Central memory CD4-positive, alpha-beta T cell (primary cell): ENCODE data around the gene ZNF655.
A peak's percentile ranks its signal among the peaks of the same experiment; 100 is the strongest.

Source experiments
- DNase-seq: peaks from one replicate; pipeline ENCODE4 v3.0.0; 2022

ZNF655 gene

DNA sequence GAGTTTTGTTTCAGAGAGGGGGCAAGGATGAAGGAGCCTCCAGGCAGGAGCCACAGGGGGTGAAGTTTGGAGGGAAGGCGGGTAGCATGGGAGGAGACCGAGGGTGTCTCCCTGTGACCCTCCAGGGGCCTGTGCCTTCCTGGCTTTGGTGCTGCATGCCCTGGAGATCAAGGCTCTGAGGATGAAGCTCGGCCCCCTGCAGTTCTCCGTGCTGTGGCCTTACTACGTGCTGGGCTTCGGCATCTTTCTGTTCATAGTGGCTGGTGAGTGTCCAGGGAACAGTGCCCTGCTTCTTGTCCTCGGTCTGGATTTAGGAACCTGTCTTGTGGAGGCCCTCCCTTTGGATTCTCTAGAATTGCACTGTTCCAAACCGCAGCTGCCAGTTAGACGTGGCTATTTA, 49.1 kb downstream of the ZNF655 start:
- DNase-seq: no peak

DNA sequence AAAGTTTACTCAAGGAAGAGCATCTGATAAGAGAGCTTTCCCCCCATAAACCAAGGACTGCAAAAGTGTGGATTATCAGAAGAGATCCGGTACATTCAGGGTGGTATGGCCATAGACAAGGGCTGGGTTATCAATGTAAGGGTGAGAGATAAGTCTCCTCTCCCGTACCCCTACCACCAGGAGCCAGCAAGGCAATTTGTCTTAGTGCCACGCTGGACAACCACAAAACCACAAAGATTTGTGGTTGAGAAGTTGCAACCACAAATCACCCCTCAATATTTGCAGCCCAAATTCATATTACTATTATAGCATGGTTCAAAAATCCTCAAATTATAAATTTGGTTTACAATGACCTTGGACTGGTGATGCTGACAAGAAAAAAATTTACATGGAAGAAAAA, 56.1 kb downstream of the ZNF655 start:
- DNase-seq: no peak

DNA sequence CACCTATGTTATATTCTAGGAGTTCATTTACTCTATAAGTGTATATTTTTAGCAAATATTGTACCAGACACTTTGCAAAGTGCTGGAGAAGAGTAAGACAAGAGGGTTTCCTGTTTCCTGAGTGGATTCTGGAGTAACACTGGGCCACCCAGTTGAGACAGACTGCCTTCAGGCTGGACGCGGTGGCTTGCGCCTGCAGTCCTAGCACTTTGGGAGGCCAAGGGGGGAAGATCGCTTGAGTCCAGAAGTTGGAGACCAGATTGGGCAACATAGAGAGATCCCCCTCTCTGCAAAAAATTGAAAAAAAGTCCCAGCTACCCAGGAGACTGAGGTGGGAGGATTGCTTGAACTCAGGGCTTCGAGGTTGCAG, 57.5 kb downstream of the ZNF655 start:
- DNase-seq: no peak

DNA sequence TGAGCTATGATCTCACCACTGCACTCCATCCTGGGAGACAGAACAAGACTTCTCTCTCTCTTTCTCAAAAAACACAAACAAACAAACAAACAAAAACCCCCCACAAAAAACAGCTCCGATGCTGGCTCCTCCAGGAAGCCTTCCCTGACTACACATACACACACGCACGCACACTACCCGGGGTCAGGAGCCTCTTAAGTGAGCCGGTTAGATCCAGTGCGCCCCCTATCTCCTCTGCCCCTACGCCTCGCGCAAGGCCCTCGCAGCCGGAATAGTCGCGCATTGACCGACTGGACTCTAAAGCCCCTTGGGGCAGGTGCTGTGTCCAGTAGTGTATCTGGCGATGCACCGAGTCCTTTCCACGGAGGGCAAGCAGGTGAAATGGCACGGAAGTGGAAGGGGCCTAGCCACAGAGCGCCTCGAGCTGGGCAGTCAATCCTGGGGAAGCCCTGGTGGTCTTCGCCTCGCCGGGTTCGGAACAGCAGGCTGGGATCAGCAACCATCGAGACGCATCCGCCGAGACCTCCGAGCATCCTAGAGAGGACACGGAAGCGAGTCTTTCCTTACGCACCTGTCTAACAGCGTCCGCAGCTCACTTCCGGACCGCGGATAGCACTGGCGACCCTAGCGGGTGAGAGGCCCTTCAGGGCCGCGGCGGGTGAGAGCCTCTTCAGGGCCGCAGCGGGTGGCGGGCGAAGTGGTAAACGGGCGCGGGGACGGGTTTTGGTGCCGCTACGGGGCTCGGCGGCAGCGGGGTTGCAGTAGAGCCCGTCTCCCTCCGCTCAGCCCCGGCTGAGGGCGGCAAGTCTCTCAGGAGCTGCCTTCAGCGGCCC, 58.1 kb downstream of the ZNF655 start, which contains the start of gene ZSCAN25:
Gene ZSCAN25 (plus strand): TSS at position 588 of the 833 bp plus-strand sequence. CDS start 2,661 bp downstream, outside the sequence.
- DNase-seq: peak; percentile 83

DNA sequence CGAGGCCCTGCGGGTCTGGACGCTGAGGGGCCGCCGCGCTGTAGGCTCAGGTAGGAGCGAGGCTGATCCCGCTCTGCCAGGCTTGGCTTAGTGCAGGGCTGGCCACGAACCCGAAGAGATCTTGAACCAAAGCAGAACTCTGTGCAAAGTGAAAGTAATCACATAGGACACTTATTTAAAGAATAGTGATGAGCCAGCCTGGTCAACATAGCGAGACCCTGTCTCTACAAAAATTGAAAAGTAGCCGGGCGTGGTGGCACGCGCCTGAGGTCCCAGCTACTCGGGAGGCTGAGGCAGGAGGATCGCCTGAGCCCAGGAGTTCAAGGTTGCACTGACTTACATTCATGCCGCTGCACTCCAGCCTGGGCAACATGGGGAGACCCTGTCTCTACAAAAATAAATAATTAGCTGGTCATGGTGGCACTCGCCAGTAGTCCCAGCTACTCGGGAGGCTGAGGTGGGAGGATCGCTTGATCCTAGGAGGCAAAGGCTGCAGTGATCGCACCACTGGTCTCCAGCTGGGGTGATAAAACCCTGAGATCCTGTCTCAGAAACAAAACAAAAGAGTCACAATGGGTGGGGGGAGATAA, 58.8 kb downstream of the ZNF655 start:
- DNase-seq: no peak

DNA sequence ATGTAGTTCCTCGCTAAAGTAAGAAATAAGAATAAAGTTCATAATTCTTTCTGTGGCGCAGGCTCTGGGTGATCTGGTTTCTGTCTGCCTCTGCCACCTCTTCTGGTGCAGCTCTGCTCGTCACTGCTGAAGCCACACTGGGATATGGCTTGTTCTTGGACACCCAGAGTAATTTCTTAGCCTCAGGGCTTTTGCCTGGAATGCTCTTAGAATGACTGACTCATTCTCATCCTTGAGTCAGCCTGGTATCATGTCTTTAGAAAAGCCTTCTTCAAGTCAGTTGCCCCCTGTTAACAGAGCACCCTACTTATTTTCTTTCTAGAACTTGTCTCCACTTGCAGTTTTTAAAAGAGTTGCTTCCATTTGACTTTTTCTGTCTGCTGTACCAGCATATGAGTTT, 60.3 kb downstream of the ZNF655 start:
- no peak for DNase-seq

DNA sequence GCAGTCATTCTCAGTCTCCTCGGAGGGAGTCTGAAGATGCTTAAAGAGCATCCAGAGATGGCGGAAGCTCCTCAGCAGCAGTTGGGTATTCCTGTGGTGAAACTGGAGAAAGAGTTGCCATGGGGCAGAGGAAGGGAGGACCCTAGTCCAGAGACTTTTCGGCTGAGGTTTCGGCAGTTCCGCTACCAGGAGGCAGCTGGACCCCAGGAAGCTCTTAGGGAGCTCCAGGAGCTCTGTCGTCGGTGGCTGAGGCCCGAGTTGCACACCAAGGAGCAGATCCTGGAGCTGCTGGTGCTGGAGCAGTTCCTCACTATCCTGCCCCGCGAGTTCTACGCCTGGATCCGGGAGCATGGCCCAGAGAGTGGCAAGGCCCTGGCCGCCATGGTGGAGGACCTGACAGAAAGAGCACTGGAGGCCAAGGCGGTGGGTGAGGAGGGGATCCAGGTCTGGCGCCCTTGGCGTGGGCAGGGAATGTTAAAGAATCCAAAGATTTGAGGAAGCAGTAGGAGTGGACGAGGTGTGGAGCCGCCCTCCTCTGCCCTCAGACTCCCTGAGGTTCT, 61.2 kb downstream of the ZNF655 start:
- no peak for DNase-seq

DNA sequence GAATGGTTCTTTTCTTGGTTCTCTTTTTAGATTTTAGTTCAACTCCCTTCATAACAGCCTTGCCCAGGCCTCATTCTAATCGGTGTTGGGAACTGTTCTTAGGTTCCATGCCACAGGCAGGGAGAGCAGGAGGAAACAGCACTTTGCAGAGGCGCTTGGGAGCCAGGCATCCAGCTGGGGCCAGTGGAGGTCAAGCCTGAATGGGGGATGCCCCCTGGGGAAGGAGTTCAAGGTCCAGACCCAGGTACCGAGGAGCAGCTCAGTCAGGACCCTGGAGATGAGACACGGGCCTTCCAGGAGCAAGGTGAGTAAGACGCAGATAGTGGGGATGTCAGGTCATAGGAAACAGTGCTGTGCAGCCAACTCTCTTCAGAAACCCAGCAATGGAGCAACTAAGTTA, 62.8 kb downstream of the ZNF655 start:
- no peak for DNase-seq

DNA sequence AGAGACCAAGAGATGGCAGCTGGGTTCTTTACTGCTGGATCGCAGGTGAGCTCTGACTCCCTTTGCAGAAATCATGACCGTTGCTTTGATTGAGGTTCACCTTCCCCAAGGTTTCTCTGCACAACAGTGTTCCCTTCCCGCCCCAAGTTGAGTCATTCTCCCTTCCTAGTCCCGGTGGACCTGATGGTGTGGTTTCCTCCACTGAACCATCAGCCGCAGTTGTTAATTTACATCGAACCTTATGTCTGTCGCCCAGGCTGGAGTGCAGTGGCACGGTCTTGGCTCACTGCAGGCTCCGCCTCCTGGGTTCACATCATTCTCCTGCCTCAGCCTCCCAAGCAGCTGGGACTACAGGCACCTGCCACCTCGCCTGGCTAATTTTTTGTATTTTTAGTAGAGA, 64.2 kb downstream of the ZNF655 start:
- DNase-seq: no peak

DNA sequence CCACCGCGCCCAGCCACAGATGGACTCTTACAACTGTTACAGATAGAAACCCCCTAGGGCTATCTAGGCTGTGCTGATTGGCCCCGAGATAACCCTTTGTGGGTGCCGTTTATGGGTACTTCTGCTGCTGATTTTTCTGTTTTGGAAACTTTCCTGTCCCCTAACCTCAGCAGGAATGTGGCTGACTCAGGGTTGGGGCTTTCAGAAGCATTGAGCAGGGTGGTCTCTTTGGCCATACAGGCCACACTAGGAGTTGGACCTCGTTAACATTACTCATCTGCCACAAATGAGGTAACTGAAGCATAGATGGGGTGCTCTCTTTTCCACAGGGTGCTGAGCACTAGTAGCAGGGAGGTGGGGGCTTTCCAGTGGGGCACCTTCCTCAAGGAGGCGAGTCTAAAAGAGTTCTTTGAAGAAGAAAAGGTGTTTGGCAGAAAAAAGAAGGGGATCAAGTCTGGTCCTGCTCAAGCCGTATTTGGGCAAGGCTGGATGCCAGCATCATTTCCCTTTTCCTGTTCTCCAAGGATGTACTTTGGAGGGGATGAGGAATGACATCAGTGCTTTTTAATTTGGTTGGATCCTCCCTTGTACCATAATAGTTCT, 64.8 kb downstream of the ZNF655 start:
- no peak for DNase-seq

DNA sequence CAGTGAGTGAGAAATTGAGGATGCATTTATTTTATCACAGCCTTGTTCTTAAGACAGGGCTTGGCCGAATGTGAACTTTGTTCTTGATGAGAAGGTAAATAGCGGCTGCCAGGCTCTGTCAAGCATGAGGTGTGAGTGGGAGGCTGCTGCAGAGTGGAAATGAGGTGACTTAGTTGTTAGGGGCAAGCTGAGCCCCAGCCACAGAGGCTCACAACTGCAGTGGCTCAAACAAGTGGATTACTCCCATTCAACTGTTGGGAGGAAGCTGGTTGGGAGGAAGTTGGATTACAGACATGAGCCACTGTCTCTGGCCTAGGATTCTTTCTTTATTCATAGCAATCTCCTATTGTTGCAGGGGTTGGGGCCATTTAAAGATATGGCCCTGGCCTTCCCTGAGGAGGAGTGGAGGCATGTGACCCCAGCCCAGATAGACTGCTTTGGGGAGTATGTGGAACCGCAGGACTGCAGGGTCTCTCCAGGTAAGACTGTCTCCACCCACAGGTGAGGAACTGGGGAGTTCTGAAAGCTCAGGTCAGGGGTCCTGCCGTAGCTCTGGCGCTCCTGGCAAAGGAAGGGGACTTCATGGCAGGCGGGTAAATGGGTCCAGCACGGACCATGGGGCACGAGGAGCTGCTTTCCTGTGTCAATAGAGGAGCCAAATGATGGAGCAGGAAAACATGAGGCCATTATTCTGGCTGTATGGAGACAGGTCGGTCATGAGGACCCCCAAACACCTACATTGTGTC, 65.4 kb downstream of the ZNF655 start:
- no peak for DNase-seq

DNA sequence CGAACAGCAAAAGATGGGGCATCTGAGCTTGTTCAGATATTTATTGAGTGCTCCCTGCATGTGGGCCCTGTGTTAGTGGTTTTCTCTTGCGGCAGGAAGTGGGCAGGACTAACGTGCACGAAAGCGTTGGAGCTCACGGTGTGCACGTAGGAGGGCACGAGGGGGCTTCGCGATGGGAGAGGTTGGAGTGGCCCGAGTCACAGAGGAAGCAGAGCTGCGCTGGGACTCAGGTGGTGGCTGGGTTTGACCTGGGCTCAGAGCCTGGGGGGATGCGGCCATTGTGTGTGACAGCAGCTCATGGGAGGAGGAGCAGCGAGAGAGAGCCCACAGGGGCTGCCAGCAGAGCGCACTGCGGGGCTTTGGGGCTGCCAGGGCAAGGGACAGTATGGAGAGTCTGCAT, 66.0 kb downstream of the ZNF655 start:
- DNase-seq: peak; percentile 81

DNA sequence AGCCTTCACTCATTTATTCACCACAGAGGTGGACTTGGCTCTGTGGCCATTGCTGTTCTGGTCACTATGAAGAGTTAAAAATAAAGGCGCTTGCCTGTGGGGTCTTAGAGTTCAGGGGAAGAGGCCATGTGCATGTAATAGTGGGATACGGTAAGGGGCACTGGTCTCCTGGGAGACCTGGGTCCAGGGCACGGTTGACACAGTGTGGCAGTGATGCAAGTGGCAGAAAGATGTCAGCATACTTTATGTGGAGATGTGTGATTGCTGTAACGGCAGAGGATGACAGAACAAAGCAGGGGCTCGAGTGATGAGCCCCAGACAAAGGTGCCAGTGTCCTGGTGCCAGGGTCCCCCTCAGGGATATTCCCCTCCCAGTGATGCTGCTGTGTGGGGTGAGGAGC, 66.9 kb downstream of the ZNF655 start:
- DNase-seq: no peak

DNA sequence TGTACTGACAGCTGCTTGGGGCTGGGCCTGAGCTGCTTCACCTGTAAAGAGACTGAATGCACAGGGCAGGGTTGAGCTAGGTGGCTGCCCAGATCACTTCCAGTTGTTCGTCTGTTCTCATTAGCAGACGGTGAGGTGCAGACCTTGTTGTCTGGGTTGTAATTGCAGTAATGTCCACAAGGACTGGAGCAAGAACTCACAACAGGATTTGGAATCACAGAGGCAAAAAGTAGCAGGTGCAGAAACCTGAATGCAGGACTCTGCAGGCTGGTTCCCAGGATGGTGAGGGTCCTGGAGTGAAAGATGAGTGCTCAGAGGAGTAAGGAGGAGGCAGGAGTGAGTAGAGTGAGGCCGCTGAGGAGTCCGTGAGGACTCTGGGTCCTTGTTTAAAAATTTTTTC, 67.5 kb downstream of the ZNF655 start:
- no peak for DNase-seq
